MCF 10A (cell line): Measurements from ENCODE around the gene DSTYK. TPM values are rescaled to one million over a fixed set of nuclear protein-coding genes. Genes with fewer than 3 reads are reported as not detected.

ENCODE experiments used
- BruUV-seq: library from RNA; stranded (reverse); fragments of 400-500 nt; replicated peaks from 2 replicates; lab custom pipeline; 2021; lab: Mats Ljungman, UMichigan
- CTCF ChIA-PET: fragments of 300-600 bp; sonication (Branson Sonifier 250); formaldehyde crosslinking; extraction: SDS; loops from one replicate; lab custom pipeline; 2021; ENCODE audit warnings: antibody characterized with exemption, inconsistent platforms; lab: Yijun Ruan, JAX
- POLR2A ChIA-PET: fragments of 300-600, 350-650 bp; sonication (Branson Sonifier 250); formaldehyde crosslinking; extraction: SDS; loops from one replicate; lab custom pipeline; 2020; ENCODE audit warnings: antibody characterized with exemption, inconsistent platforms; lab: Yijun Ruan, JAX
- DNase-seq: peaks from one replicate; pipeline ENCODE4 v3.0.0-alpha.2; 2018; ENCODE audit not compliant: unreplicated experiment
- H3K27ac Mint-ChIP-seq: one replicate; pipeline ENCODE4 v1.8.0; 2022; ENCODE audit warnings: mild to moderate bottlenecking, low read depth, mixed read lengths; ENCODE audit not compliant: unreplicated experiment
- H3K27me3 Mint-ChIP-seq: one replicate; pipeline ENCODE4 v1.8.0; 2022; ENCODE audit warnings: mixed read lengths; ENCODE audit not compliant: insufficient read depth, unreplicated experiment
- H3K36me3 Mint-ChIP-seq: one replicate; pipeline ENCODE4 v1.8.0; 2022; ENCODE audit warnings: mild to moderate bottlenecking, moderate library complexity, mixed read lengths; ENCODE audit not compliant: insufficient read depth, unreplicated experiment
- H3K4me1 Mint-ChIP-seq: one replicate; pipeline ENCODE4 v1.8.0; 2022; ENCODE audit warnings: mixed read lengths; ENCODE audit not compliant: insufficient read depth, unreplicated experiment
- H3K4me3 Mint-ChIP-seq: one replicate; pipeline ENCODE4 v1.8.0; 2022; ENCODE audit warnings: mild to moderate bottlenecking, moderate library complexity, mixed read lengths; ENCODE audit not compliant: unreplicated experiment
- H3K9me3 Mint-ChIP-seq: one replicate; pipeline ENCODE4 v1.8.0; 2022; ENCODE audit warnings: mixed read lengths; ENCODE audit not compliant: unreplicated experiment
- intact Hi-C: fragments of 100-400 bp; cut with micrococcal nuclease; formaldehyde crosslinking; loops from 2 replicates; pipeline ENCODE4 v1.14.1; 2022
- total RNA-seq: library from RNA; stranded (reverse); gene quantifications from 2 replicates; pipeline ENCODE4 v1.2.3, GENCODE V29; 2022
- TF ChIP-seq, protein P1 (sequence below): fragments of 200-600 bp; IDR thresholded peaks from one replicate; pipeline ENCODE4 v1.8.0; 2022; ENCODE audit warnings: antibody characterized with exemption, mild to moderate bottlenecking; ENCODE audit not compliant: unreplicated experiment

The DSTYK gene
- total RNA-seq, 1 experiment from 2014 or later = 18.4 TPM

DNA sequence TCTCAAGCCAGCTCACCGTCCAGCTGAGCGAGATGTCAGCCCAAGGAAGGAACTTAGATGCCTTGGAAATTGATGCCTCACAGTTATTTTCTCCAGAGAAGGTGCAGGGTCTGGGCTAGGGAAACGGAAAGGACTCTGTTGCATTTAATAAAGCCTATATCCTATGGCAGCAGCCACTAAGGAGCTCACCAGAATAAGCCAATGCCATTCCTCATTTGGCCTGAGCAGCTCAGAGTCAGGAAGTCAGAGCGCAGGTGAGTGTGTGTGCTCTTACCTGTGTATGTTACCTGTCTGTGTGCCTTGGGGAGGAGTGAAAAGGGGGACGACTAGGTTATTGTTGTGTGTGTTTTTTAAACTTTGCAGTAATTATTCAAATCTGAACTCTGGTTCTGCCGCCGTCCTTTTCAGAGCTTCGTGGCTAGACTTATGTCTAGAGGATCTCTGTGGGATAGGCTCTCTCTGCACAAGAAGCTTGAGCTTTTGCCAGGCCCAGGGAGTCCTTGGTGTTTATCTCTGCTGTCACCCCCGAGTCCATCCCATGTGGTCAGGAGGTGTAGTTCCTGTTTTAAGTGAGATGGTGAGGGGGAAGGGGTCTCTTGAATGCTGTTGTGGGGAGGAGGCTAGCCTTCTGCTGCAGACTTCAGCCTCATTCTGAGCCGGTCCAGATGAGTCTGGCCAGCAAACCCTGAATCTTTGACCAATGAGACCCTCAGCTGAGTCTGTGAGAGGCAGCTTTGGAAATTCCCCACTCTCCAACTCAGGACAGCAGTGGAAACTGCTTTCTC is 18.6 kb upstream of the DSTYK start:
- no peaks in the 10 kb centered on the region for H3K9me3 Mint-ChIP-seq
- TF ChIP-seq, protein P1, sequence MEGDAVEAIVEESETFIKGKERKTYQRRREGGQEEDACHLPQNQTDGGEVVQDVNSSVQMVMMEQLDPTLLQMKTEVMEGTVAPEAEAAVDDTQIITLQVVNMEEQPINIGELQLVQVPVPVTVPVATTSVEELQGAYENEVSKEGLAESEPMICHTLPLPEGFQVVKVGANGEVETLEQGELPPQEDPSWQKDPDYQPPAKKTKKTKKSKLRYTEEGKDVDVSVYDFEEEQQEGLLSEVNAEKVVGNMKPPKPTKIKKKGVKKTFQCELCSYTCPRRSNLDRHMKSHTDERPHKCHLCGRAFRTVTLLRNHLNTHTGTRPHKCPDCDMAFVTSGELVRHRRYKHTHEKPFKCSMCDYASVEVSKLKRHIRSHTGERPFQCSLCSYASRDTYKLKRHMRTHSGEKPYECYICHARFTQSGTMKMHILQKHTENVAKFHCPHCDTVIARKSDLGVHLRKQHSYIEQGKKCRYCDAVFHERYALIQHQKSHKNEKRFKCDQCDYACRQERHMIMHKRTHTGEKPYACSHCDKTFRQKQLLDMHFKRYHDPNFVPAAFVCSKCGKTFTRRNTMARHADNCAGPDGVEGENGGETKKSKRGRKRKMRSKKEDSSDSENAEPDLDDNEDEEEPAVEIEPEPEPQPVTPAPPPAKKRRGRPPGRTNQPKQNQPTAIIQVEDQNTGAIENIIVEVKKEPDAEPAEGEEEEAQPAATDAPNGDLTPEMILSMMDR = no peak
- ChIA-PET POLR2A (interaction anchor here (1.0 to 8.7 kb wide), 12 partner anchors 13 to 241 kb away, joined by 4 to 121 read pairs (median 8); partner anchors contain the start of genes DSTYK and RBBP5), CTCF (interaction anchor here (0.6 to 12.2 kb wide), 43 partner anchors 11 to 893 kb away, joined by 3 to 487 read pairs (median 4); partner anchors contain the start of gene RBBP5)
- H3K4me3 Mint-ChIP-seq = no peak overlapping the region
- no peak overlapping the region for H3K27ac Mint-ChIP-seq
- H3K27me3 Mint-ChIP-seq = no peaks in the 10 kb centered on the region
- BruUV-seq = no TSS peak
- DNase-seq = no peak
- peaks cover 20% of the 10 kb centered on the region for H3K4me1 Mint-ChIP-seq
- no peaks in the 10 kb centered on the region for H3K36me3 Mint-ChIP-seq
- intact Hi-C loops = loop anchor here (1.0 to 5.0 kb wide), 5 partner anchors 19 to 108 kb away; no protein-coding TSS in a partner anchor

DNA sequence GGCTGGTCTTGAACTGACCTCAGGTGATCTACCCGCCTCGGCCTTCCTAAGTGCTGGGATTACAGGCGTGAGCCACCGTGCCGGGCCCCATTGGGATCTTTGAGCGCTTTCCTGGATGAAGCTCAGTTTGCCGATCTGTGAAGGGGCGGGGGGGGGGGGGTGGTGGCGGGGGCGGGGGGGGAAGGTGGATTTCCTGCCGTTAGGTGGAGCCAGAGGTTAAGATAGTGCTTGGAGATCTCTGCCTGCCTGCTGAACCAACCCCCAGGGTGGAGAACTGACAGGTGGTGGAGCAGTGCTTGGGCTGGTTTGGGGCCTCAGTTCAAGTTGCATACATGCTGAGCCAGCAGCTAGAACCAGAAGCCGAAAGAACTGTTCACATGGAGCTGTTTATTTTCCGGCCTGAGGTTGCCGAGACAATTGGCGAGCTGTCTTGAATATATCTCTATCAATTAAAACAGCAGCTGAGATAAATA is 17.9 kb upstream of the DSTYK start:
- Mint-ChIP-seq H3K27me3 (no peaks in the 10 kb centered on the region), H3K4me1 (peaks cover 20% of the 10 kb centered on the region), H3K27ac (no peak overlapping the region), H3K4me3 (peak overlapping the region; percentile 63), H3K36me3 (no peaks in the 10 kb centered on the region), H3K9me3 (no peaks in the 10 kb centered on the region)
- TF ChIP-seq, protein P1 = peak; percentile 39
- CTCF ChIA-PET = interaction anchor here (0.6 to 12.2 kb wide), 45 partner anchors 11 to 892 kb away, joined by 3 to 487 read pairs (median 4); partner anchors contain the start of gene RBBP5
- intact Hi-C loops = loop anchor here (1.0 to 5.0 kb wide), 5 partner anchors 19 to 107 kb away; no protein-coding TSS in a partner anchor
- DNase-seq = peak; percentile 85
- POLR2A ChIA-PET = interaction anchor here (0.6 to 8.7 kb wide), 16 partner anchors 14 to 241 kb away, joined by 3 to 121 read pairs (median 6); partner anchors contain the start of genes DSTYK and RBBP5
- BruUV-seq = no TSS peak

DNA sequence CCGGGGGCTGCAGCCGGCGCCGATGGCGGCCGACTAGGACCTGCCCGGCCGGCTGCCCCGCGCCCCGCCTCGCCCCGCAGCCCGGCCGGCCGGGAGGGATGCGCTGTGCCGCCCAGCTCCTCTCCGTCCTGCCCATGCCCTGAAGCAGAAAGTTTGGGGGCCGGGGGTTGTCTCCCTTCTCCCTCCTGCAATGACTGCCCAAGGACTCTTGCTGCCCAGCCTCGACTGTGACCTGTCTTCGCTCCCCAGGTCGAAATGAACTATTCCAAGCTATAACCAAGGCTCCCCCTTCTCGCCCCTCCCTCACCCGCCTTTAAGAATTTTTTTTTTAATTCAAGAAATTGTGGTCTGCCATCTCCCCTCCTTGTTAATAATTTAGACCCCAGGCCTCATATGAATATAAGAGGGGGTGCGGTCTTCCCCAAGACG is 16.6 kb upstream of the DSTYK start:
- TF ChIP-seq, protein P1 = no peak
- ChIA-PET POLR2A (interaction anchor here (0.6 to 8.7 kb wide), 22 partner anchors 11 to 1099 kb away, joined by 3 to 121 read pairs (median 4); partner anchors contain the start of genes DSTYK and RBBP5), CTCF (interaction anchor here (0.6 to 12.2 kb wide), 29 partner anchors 9 to 501 kb away, joined by 3 to 487 read pairs (median 5); no protein-coding TSS in a partner anchor)
- peaks cover 20% of the 10 kb centered on the region for H3K4me1 Mint-ChIP-seq
- no TSS peak for BruUV-seq
- intact Hi-C loops = loop anchor here (1.0 to 5.0 kb wide), 4 partner anchors 21 to 97 kb away; no protein-coding TSS in a partner anchor
- peak overlapping the region; percentile 63 for H3K4me3 Mint-ChIP-seq
- no peak overlapping the region for H3K27ac Mint-ChIP-seq
- H3K27me3 Mint-ChIP-seq = no peaks in the 10 kb centered on the region
- H3K9me3 Mint-ChIP-seq = no peaks in the 10 kb centered on the region
- no peaks in the 10 kb centered on the region for H3K36me3 Mint-ChIP-seq
- DNase-seq = no peak
